Measurements from ENCODE around the gene CACNB2.

Gene CACNB2

DNA sequence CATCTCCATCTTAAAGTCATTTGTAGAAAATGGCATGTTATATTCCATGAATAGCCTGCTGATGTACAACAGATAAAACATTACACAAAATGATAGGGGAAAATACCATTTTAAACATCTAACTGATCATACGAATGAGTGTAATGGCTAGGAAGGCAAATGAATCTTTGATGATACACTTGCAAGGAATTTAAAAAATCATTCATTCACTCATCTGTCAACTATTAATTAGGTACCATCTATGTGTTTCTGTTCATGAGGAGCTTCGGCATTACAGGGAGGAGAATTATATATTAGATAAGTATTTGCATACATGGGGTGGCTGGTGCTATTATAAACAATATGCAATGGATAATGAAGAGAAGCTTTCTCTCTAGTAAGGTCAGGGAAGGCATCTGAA lies 183.7 kb downstream of the CACNB2 start:
- no peak overlapping the region for H3K4me3 ChIP-seq (ENCODE audit: low read length)
- H3K9me3 ChIP-seq (ENCODE audit: insufficient read depth, low read depth, low read length), result no peaks in the 10 kb centered on the region
- 100% methylated on average over 1 of the region's 2 CpGs for WGBS
- no peaks in the 10 kb centered on the region for H3K36me3 ChIP-seq (ENCODE audit: insufficient read depth, low read length)
- H3K27ac ChIP-seq (ENCODE audit: low read depth, low read length), result no peak overlapping the region
- H3K27me3 ChIP-seq (ENCODE audit: insufficient read depth, low read length), result no peaks in the 10 kb centered on the region
- no peaks in the 10 kb centered on the region for H3K4me1 ChIP-seq (ENCODE audit: insufficient read depth, low read length)
- H3K9ac ChIP-seq (ENCODE audit: low read depth, low read length), result no peak overlapping the region

DNA sequence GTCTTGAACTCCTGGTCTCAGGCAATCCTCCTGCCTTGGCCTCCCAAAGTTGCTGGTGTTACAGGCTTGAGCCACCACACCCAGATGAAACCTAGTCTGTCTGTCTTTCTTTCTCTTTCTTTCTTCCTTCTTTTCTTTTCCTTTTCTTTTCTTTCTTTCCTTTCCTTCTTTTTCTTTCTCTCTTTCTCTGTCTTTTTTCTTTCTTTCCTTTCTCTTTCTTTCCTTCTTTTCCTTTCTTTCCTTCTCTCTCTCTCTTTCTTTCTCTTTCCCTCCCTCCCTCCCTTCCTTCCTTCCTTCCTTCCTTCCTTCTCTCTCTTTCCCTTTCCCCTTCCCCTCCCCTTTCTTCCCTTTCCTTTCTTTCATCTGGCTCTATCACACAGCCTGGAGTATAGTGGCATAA lies 185.2 kb downstream of the CACNB2 start:
- Histone ChIP-seq H3K4me1 (ENCODE audit: insufficient read depth, low read length) (no peaks in the 10 kb centered on the region), H3K9ac (ENCODE audit: low read depth, low read length) (no peak overlapping the region), H3K9me3 (ENCODE audit: insufficient read depth, low read depth, low read length) (no peaks in the 10 kb centered on the region), H3K27me3 (ENCODE audit: insufficient read depth, low read length) (no peaks in the 10 kb centered on the region), H3K4me3 (ENCODE audit: low read length) (no peak overlapping the region), H3K36me3 (ENCODE audit: insufficient read depth, low read length) (no peaks in the 10 kb centered on the region), H3K27ac (ENCODE audit: low read depth, low read length) (no peak overlapping the region)

DNA sequence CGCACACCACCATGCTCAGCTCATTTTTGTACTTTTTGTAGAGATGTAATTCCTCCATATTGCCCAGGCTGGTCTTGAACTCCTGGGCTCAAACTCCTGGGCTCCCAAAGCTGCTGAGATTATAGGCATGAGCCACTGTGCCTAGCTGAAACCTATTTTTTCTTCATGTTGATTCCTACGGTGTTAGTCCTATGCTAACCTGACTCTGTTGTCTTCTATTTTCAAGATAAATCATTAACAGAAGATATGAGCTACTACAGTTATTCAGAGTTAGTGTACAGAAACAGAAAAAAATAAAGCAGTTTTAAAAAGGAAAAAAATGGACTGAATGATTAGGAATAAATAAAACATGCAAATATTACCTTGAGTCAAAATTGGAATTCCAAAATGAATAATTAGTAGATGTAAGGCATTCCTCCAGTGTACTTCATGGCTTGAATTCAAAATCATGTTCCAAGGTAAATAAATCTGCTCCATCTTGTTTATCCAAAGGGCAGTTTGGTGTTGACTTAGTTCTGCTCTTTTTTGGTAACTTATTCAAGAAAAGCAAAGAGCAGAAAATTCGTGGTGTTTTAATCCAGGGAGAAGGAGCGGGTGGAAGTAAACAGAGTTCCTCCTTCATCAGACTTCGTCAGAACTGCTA lies 185.8 kb downstream of the CACNB2 start:
- Histone ChIP-seq H3K27me3 (ENCODE audit: insufficient read depth, low read length) (no peaks in the 10 kb centered on the region), H3K9me3 (ENCODE audit: insufficient read depth, low read depth, low read length) (no peaks in the 10 kb centered on the region), H3K4me3 (ENCODE audit: low read length) (no peak overlapping the region), H3K27ac (ENCODE audit: low read depth, low read length) (no peak overlapping the region), H3K36me3 (ENCODE audit: insufficient read depth, low read length) (no peaks in the 10 kb centered on the region), H3K4me1 (ENCODE audit: insufficient read depth, low read length) (no peaks in the 10 kb centered on the region), H3K9ac (ENCODE audit: low read depth, low read length) (no peak overlapping the region)
- 95% methylated on average over 5 of the region's 5 CpGs for WGBS

DNA sequence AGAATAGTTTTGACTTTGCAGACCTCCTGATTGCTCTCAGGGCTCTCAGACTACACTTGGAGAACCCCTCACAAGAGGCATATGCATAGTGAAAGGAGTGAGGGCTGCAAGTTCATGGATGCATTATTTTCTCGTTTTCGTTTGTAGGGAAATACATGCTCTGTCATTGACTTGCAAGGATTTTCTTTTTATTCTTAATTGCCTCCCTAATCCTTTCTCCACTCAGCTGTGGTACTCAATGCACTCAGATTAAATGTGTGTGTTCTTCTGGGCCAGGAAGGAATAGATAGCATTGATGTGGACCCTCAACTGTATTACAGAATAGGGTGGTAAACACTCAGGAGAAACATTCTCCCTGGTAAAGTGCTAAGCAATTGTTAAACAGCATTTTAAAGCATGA lies 188.7 kb downstream of the CACNB2 start:
- no peak overlapping the region for H3K27ac ChIP-seq (ENCODE audit: low read depth, low read length)
- H3K4me3 ChIP-seq (ENCODE audit: low read length), result no peak overlapping the region
- no peaks in the 10 kb centered on the region for H3K9me3 ChIP-seq (ENCODE audit: insufficient read depth, low read depth, low read length)
- no peak overlapping the region for H3K9ac ChIP-seq (ENCODE audit: low read depth, low read length)
- no peaks in the 10 kb centered on the region for H3K4me1 ChIP-seq (ENCODE audit: insufficient read depth, low read length)
- H3K36me3 ChIP-seq (ENCODE audit: insufficient read depth, low read length), result no peaks in the 10 kb centered on the region
- H3K27me3 ChIP-seq (ENCODE audit: insufficient read depth, low read length), result no peaks in the 10 kb centered on the region
- WGBS, result 100% methylated on average over 2 of the region's 2 CpGs

DNA sequence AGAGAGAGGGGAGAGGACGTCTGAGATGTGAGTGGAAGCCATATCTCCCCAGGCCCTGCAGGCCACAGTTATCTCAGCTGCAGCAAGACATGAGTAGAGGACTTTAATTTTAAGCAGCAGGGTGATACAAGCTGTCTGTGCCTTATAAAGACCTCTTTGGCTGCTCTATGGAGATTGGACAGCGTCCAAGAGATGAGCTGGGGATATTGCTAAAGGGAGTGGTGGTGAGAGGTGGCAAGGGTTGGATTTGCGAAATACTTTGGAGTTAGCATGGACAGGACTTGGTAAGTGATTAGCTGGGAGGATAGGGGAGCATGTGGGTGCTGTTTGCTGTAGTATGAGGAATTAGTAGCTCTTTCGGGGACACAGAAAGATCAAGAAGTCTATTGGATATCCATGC lies 191.8 kb downstream of the CACNB2 start:
- Histone ChIP-seq H3K4me1 (ENCODE audit: insufficient read depth, low read length) (no peaks in the 10 kb centered on the region), H3K27ac (ENCODE audit: low read depth, low read length) (no peak overlapping the region), H3K4me3 (ENCODE audit: low read length) (no peak overlapping the region), H3K27me3 (ENCODE audit: insufficient read depth, low read length) (no peaks in the 10 kb centered on the region), H3K36me3 (ENCODE audit: insufficient read depth, low read length) (no peaks in the 10 kb centered on the region), H3K9me3 (ENCODE audit: insufficient read depth, low read depth, low read length) (no peaks in the 10 kb centered on the region), H3K9ac (ENCODE audit: low read depth, low read length) (no peak overlapping the region)
- WGBS, result 93% methylated on average over 4 of the region's 4 CpGs

DNA sequence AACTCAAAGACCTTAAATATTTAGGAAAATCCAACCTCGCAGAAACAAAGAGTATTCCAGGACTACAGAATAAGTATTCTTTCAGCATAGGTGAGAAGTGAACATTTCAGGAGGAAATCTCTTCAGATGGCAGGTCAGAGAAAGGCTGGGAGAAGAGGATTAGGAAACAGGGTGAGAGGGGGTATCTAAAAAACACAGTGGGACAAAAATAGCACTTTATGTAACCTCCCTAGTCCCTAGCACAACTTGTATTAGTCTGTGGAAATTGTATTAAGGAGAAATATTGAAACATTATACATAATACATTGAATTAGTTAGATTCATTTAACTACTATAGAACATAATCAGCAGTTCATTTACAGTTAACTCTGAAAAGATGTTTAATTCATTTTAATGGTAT lies 192.3 kb downstream of the CACNB2 start:
- H3K27me3 ChIP-seq (ENCODE audit: insufficient read depth, low read length), result no peaks in the 10 kb centered on the region
- H3K9ac ChIP-seq (ENCODE audit: low read depth, low read length), result no peak overlapping the region
- 100% methylated on average over 1 of the region's 1 CpG for whole genome bisulfite sequencing
- H3K4me3 ChIP-seq (ENCODE audit: low read length), result no peak overlapping the region
- H3K9me3 ChIP-seq (ENCODE audit: insufficient read depth, low read depth, low read length), result no peaks in the 10 kb centered on the region
- no peaks in the 10 kb centered on the region for H3K36me3 ChIP-seq (ENCODE audit: insufficient read depth, low read length)
- no peaks in the 10 kb centered on the region for H3K4me1 ChIP-seq (ENCODE audit: insufficient read depth, low read length)
- no peak overlapping the region for H3K27ac ChIP-seq (ENCODE audit: low read depth, low read length)

DNA sequence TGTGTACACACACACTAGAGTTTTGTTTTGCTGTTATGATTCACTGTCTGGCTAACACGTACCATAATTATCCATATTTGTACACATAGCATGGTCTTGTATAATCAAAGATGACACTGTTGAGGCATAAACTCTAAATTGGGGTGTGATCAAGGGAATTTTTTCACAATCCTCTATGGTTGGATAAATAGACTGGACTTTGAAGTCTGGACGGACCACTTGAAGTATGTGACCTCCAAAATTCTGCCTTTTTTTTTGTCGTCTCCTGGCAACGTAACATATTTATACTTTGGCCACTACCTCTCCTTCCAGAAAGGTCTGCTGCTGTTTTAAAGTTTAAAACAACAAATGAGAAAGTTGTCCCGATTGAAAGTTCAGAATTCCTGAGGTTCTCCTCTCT lies 193.4 kb downstream of the CACNB2 start:
- no peak overlapping the region for H3K27ac ChIP-seq (ENCODE audit: low read depth, low read length)
- WGBS, result 98% methylated on average over 4 of the region's 5 CpGs

DNA sequence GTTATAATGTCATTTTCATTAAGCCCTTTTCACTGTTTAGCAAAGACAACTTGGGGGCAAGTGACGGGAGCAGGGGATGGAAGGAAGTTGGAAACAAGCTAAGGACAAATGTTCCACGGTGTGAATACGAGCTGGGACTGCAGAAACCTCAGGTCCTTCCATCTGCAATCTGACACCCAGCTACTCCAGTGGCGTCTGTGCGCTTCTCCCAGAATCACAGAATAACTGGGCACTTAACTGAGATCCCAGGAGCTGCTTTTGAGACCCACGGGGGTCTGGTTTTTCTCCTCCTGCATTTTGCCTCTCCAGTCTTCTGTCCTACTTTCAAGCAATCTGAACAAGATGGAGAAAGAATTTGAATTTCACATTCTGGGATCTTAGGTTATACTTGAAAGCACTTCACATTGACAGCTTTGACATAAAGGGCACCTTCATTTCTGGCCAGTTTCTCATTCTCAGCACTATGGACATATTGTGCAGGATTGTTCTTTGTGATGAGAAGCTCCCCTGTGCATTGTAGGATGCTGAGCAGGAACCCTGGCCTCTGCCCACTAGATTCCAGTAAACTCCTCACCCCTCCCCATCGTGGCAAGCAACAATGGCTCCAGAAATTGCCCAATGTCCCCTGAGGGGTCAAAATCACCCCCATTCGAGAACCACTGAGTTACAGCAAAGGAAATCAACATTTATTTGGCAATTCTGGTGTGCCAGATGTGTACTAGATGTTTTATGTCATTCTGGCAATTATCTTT lies 194.1 kb downstream of the CACNB2 start:
- H3K36me3 ChIP-seq (ENCODE audit: insufficient read depth, low read length), result no peaks in the 10 kb centered on the region
- H3K9me3 ChIP-seq (ENCODE audit: insufficient read depth, low read depth, low read length), result no peaks in the 10 kb centered on the region
- H3K27ac ChIP-seq (ENCODE audit: low read depth, low read length), result no peak overlapping the region
- WGBS, result 81% methylated on average over 8 of the region's 8 CpGs
- H3K9ac ChIP-seq (ENCODE audit: low read depth, low read length), result no peak overlapping the region
- H3K4me3 ChIP-seq (ENCODE audit: low read length), result no peak overlapping the region
- no peaks in the 10 kb centered on the region for H3K27me3 ChIP-seq (ENCODE audit: insufficient read depth, low read length)
- H3K4me1 ChIP-seq (ENCODE audit: insufficient read depth, low read length), result no peaks in the 10 kb centered on the region

More for the DNA sequence above, 193.4 kb downstream of the CACNB2 start:
- Histone ChIP-seq H3K27me3 (ENCODE audit: insufficient read depth, low read length) (no peaks in the 10 kb centered on the region), H3K4me3 (ENCODE audit: low read length) (no peak overlapping the region), H3K36me3 (ENCODE audit: insufficient read depth, low read length) (no peaks in the 10 kb centered on the region), H3K9ac (ENCODE audit: low read depth, low read length) (no peak overlapping the region), H3K4me1 (ENCODE audit: insufficient read depth, low read length) (no peaks in the 10 kb centered on the region), H3K9me3 (ENCODE audit: insufficient read depth, low read depth, low read length) (no peaks in the 10 kb centered on the region)

DNA sequence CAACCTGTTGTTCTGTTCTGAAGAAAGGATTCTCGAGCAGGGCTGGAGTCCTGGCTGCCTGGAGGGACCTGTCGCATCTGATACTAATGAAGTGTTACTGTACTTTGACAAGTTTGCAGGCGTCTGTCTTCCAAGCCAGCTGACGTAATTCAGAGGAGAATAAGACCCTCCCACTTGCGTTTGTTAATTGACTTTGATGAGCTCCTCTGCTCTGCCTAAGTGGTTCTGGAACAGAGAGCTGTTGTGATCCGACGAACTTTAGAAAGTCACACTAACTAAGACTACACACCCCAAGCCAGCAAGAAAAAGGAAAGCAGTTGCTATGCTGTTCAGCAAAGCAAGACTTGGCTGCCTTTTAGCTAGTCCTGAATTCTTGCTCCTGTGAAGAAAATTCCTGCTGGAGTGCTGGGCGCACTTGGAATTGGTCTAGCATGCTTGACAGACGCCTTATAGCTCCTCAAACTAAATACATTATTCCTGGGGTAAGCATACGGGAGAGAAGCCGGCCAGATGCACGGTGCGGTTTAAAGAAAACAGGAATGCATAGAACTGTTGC lies 200.3 kb downstream of the CACNB2 start:
- no peak overlapping the region for H3K9ac ChIP-seq (ENCODE audit: low read depth, low read length)
- no peaks in the 10 kb centered on the region for H3K9me3 ChIP-seq (ENCODE audit: insufficient read depth, low read depth, low read length)
- H3K4me3 ChIP-seq (ENCODE audit: low read length), result no peak overlapping the region
- no peak overlapping the region for H3K27ac ChIP-seq (ENCODE audit: low read depth, low read length)
- H3K27me3 ChIP-seq (ENCODE audit: insufficient read depth, low read length), result no peaks in the 10 kb centered on the region
- peaks cover 4% of the 10 kb centered on the region; the same call in 1 of the 2 replicates for H3K4me1 ChIP-seq (ENCODE audit: insufficient read depth, low read length)
- WGBS, result 75% methylated on average over 13 of the region's 13 CpGs
- no peaks in the 10 kb centered on the region for H3K36me3 ChIP-seq (ENCODE audit: insufficient read depth, low read length)

DNA sequence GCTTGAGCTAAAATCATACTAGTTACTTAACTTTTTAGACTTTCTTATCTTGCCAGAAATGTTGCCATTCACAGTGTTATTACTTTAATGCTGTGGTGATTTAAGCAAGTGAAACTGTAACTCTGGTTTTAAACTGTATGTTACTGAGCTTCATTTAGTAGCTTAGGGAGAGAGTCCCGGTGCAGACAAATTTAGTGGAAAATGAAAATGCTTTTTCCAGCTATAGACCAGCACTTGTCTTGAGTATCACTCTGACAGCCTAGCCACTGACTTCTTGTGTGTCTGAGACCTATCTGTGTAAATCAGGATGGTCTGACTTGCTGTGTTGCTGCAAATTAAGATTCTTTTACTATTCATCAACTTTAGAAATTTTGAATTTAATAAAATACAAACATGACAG lies 200.8 kb downstream of the CACNB2 start:
- Histone ChIP-seq H3K4me1 (ENCODE audit: insufficient read depth, low read length) (peaks cover 4% of the 10 kb centered on the region; the same call in 1 of the 2 replicates), H3K9me3 (ENCODE audit: insufficient read depth, low read depth, low read length) (no peaks in the 10 kb centered on the region), H3K27ac (ENCODE audit: low read depth, low read length) (no peak overlapping the region), H3K9ac (ENCODE audit: low read depth, low read length) (no peak overlapping the region), H3K4me3 (ENCODE audit: low read length) (no peak overlapping the region), H3K36me3 (ENCODE audit: insufficient read depth, low read length) (no peaks in the 10 kb centered on the region), H3K27me3 (ENCODE audit: insufficient read depth, low read length) (no peaks in the 10 kb centered on the region)
- 96% methylated on average over 1 of the region's 1 CpG for WGBS

DNA sequence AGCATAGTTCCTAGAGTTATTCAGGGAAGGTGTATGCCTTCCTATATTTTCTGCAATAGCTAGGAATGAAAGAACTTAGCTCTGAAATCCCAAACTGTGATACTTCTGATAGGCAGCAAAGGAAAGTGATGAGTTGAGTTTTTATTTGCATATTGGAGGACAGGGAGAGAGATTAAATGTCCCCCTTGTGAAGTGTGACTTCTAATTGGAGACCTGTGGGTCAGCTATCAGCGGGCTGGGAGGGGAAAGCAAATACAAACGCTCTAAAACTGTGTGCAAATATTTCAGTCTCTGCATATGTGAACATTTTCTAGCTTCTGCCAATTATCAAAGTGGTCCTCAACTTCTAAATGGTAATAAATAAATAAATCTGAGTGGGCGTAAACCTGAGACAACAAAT lies 203.3 kb downstream of the CACNB2 start:
- H3K4me3 ChIP-seq (ENCODE audit: low read length), result no peak overlapping the region

More for the DNA sequence above, 203.3 kb downstream of the CACNB2 start:
- H3K27me3 ChIP-seq (ENCODE audit: insufficient read depth, low read length), result no peaks in the 10 kb centered on the region
- peaks cover 4% of the 10 kb centered on the region; the same call in 1 of the 2 replicates for H3K4me1 ChIP-seq (ENCODE audit: insufficient read depth, low read length)
- no peaks in the 10 kb centered on the region for H3K36me3 ChIP-seq (ENCODE audit: insufficient read depth, low read length)
- no peaks in the 10 kb centered on the region for H3K9me3 ChIP-seq (ENCODE audit: insufficient read depth, low read depth, low read length)
- H3K27ac ChIP-seq (ENCODE audit: low read depth, low read length), result no peak overlapping the region
- WGBS, result 91% methylated on average over 2 of the region's 3 CpGs
- H3K9ac ChIP-seq (ENCODE audit: low read depth, low read length), result no peak overlapping the region
